ENCODE data around the gene DDTL. TPM values are rescaled to one million over a fixed set of nuclear protein-coding genes. Genes with fewer than 3 reads are reported as not detected.
"Not testable (repeated sequence)": the region's sequence is repeated elsewhere in the genome, so short reads cannot be mapped to it uniquely, and the experiment has no call there.

Gene DDTL
- total and polyA plus RNA-seq, 4 donors: 6.3 to 18.7 (median 8.2) TPM

DNA sequence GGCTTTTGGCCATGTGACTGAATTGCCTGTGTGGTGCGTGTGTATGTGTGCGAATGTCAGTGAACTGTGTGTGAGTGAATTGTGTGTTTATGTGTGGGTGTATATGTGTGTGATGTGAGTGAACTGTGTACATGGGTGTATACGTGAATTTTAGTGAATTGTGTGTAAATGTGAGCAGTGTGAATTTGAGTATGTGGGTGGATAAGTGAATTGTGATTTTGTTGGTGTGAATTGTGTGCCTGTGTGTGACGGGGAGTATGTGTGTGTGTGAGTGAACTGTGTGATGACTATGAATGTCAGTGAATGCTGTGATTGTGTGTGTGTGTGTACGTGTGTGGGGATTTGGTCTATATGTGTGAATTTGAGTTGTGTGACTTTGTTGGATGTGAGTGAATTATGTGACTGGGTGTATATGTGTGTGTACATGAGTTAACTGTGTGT, 3.5 kb downstream of the DDTL start:
- no peak for DNase-seq (ENCODE audit: low spot score)
- 72% methylated on average over 5 of the region's 5 CpGs for WGBS
- H3K4me1 ChIP-seq (ENCODE audit: control insufficient read depth in 4 of 4, insufficient read depth in 4 of 4, low read length in 3 of 4): peaks cover 3 to 18% (median 9%) of the 10 kb centered on the region in 4 donors
- peaks cover 8 to 22% (median 15%) of the 10 kb centered on the region in 4 donors for H3K36me3 ChIP-seq (ENCODE audit: control insufficient read depth in 4 of 4, insufficient read depth in 3 of 4, low read depth in 1 of 4, low read length in 3 of 4)
- H3K27me3 ChIP-seq (ENCODE audit: control insufficient read depth in 4 of 4, insufficient read depth in 4 of 4, low read length in 3 of 4): no peaks in the 10 kb centered on the region
- no peak for TF ChIP-seq GABPA (IDR thresholded peaks at IDR 0.05 in 1 of 2, conservative IDR thresholded peaks at IDR 0.05 in 1 of 2)
- H3K9ac ChIP-seq (ENCODE audit: low read depth in 1 of 2, low read length in 2 of 2): no peak overlapping the region
- peak overlapping the region; percentile 6 to 55 for H3K27ac ChIP-seq (ENCODE audit: low read depth in 1 of 2, low read length in 2 of 2)
- no peak overlapping the region for H3K4me3 ChIP-seq (ENCODE audit: low read depth in 1 of 3, low read length in 3 of 3)
- no peaks in the 10 kb centered on the region for H3K9me3 ChIP-seq (ENCODE audit: control insufficient read depth in 4 of 4, low read length in 3 of 4)

DNA sequence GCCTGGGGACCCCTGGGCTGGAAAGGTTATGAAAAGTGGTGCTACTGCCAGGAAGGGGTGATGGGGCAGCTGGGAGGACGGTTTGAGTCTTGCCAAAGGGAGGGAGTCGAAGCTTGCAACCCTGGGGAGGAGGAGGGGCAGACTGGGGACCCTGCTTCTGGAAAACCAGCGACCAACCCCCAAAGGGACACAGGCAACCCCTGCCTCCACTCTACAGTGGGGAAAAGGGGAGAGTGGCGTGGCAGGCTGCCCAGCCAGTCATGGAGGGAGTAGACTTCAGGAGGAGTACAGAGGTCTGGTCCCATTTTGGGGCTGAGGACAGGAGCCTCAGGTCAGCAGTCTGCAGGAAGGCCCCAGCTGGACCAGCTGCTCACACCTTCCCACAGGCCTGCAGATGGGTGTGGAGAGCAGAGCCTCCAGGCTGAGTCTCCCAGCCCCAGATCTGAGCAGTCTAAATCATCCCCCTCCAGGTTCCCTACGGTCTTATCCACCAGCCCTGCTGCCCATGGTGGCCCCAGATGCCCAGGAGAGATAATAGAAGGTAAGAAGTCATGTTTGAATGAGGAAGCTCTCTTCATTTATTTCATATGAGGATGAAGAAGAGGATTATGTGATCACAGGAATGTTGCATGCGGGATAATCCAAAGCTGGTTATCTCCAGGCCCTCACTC, 4.3 kb downstream of the DDTL start:
- 56% methylated on average over 6 of the region's 6 CpGs for WGBS
- no peak overlapping the region for H3K4me3 ChIP-seq (ENCODE audit: low read depth in 1 of 3, low read length in 3 of 3)
- H3K9ac ChIP-seq (ENCODE audit: low read depth in 1 of 2, low read length in 2 of 2): no peak overlapping the region
- H3K36me3 ChIP-seq (ENCODE audit: control insufficient read depth in 4 of 4, insufficient read depth in 3 of 4, low read depth in 1 of 4, low read length in 3 of 4): peaks cover 8 to 22% (median 15%) of the 10 kb centered on the region in 4 donors
- TF ChIP-seq HNF4G (IDR thresholded peaks at IDR 0.05) (no peak), RXRA (IDR thresholded peaks at IDR 0.05) (peak in 1 of 2 donors; percentile 5), SP1 (IDR thresholded peaks at IDR 0.05) (peak; percentile 33), JUND (IDR thresholded peaks at IDR 0.05) (peak in 1 of 2 donors; percentile 11)
- no peaks in the 10 kb centered on the region for H3K9me3 ChIP-seq (ENCODE audit: control insufficient read depth in 4 of 4, low read length in 3 of 4)
- H3K27me3 ChIP-seq (ENCODE audit: control insufficient read depth in 4 of 4, insufficient read depth in 4 of 4, low read length in 3 of 4): no peaks in the 10 kb centered on the region
- peak; percentile 42 for DNase-seq (ENCODE audit: low spot score)
- H3K27ac ChIP-seq (ENCODE audit: low read depth in 1 of 2, low read length in 2 of 2): peak overlapping the region; percentile 6 to 55
- peaks cover 3 to 18% (median 9%) of the 10 kb centered on the region in 4 donors for H3K4me1 ChIP-seq (ENCODE audit: control insufficient read depth in 4 of 4, insufficient read depth in 4 of 4, low read length in 3 of 4)

DNA sequence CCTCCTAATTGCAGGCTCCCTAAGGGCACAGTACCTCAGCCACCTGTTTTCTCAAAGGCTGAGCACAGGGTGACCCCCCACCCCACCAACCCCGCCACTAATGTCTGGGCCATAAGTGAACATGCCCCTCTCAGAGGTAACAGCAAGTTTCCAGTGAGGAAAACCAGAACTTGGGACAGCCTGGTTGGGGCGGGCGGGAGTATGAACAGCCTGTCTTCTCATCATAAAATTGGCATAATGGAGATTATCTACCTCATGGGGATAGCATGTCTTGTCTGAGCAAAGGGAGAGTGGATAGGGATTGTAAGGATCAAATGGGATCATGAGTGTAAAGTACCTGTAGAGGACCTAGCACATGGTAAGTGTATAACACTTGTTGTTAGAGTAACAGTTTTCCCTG, 5.2 kb downstream of the DDTL start:
- H3K27me3 ChIP-seq (ENCODE audit: control insufficient read depth in 4 of 4, insufficient read depth in 4 of 4, low read length in 3 of 4); DNase-seq (ENCODE audit: low spot score); H3K9ac ChIP-seq (ENCODE audit: low read depth in 1 of 2, low read length in 2 of 2); H3K4me3 ChIP-seq (ENCODE audit: low read depth in 1 of 3, low read length in 3 of 3); H3K9me3 ChIP-seq (ENCODE audit: control insufficient read depth in 4 of 4, low read length in 3 of 4): not testable (repeated sequence)
- H3K36me3 ChIP-seq (ENCODE audit: control insufficient read depth in 4 of 4, insufficient read depth in 3 of 4, low read depth in 1 of 4, low read length in 3 of 4): peaks cover 8 to 22% (median 15%) of the 10 kb centered on the region in 4 donors
- H3K27ac ChIP-seq (ENCODE audit: low read depth in 1 of 2, low read length in 2 of 2): peak overlapping the region; percentile 17 to 55
- H3K4me1 ChIP-seq (ENCODE audit: control insufficient read depth in 4 of 4, insufficient read depth in 4 of 4, low read length in 3 of 4): peaks cover 3 to 18% (median 9%) of the 10 kb centered on the region in 4 donors
- 94% methylated on average over 3 of the region's 3 CpGs for whole genome bisulfite sequencing

GRCh38 chr22:23974345-23974744, 7.7 kb downstream of the DDTL start, which contains the start of gene DDT:
DDT (minus strand) TSS chr22:23974441; CDS start chr22:23974414, 27 bp downstream.
- not testable (repeated sequence) for H3K4me3 ChIP-seq (ENCODE audit: low read depth in 1 of 3, low read length in 3 of 3); DNase-seq (ENCODE audit: low spot score); H3K27ac ChIP-seq (ENCODE audit: low read depth in 1 of 2, low read length in 2 of 2); H3K27me3 ChIP-seq (ENCODE audit: control insufficient read depth in 4 of 4, insufficient read depth in 4 of 4, low read length in 3 of 4); H3K9ac ChIP-seq (ENCODE audit: low read depth in 1 of 2, low read length in 2 of 2); H3K9me3 ChIP-seq (ENCODE audit: control insufficient read depth in 4 of 4, low read length in 3 of 4)
- WGBS: no CpG with 5 or more reads among the region's 29 CpGs
- H3K36me3 ChIP-seq (ENCODE audit: control insufficient read depth in 4 of 4, insufficient read depth in 3 of 4, low read depth in 1 of 4, low read length in 3 of 4): peaks cover 8 to 20% (median 15%) of the 10 kb centered on the region in 4 donors
- peaks cover 1 to 18% (median 7%) of the 10 kb centered on the region in 4 donors for H3K4me1 ChIP-seq (ENCODE audit: control insufficient read depth in 4 of 4, insufficient read depth in 4 of 4, low read length in 3 of 4)

GRCh38 chr22:23974836-23975352, 8.2 kb downstream of the DDTL start:
- Histone ChIP-seq H3K4me1 (ENCODE audit: control insufficient read depth in 4 of 4, insufficient read depth in 4 of 4, low read length in 3 of 4) (peaks cover 0 to 15% (median 3%) of the 10 kb centered on the region in 4 donors), H3K36me3 (ENCODE audit: control insufficient read depth in 4 of 4, insufficient read depth in 3 of 4, low read depth in 1 of 4, low read length in 3 of 4) (peaks cover 8 to 16% (median 13%) of the 10 kb centered on the region in 4 donors)
- not testable (repeated sequence) for H3K27ac ChIP-seq (ENCODE audit: low read depth in 1 of 2, low read length in 2 of 2); DNase-seq (ENCODE audit: low spot score); H3K9ac ChIP-seq (ENCODE audit: low read depth in 1 of 2, low read length in 2 of 2); H3K27me3 ChIP-seq (ENCODE audit: control insufficient read depth in 4 of 4, insufficient read depth in 4 of 4, low read length in 3 of 4); H3K4me3 ChIP-seq (ENCODE audit: low read depth in 1 of 3, low read length in 3 of 3); H3K9me3 ChIP-seq (ENCODE audit: control insufficient read depth in 4 of 4, low read length in 3 of 4)
- WGBS: 7% methylated on average over 8 of the region's 27 CpGs

- DNase-seq (ENCODE audit: low spot score); H3K9me3 ChIP-seq (ENCODE audit: control insufficient read depth in 4 of 4, low read length in 3 of 4); H3K36me3 ChIP-seq (ENCODE audit: control insufficient read depth in 4 of 4, insufficient read depth in 3 of 4, low read depth in 1 of 4, low read length in 3 of 4): not testable (repeated sequence)
Measured at GRCh38 chr22:23977304-23977703, 10.6 kb downstream of the DDTL start.

GRCh38 chr22:23979557-23980240, 13.0 kb downstream of the DDTL start, which contains the start of gene GSTT2:
GSTT2 (plus strand) TSS chr22:23980134.
- H3K4me1 ChIP-seq (ENCODE audit: control insufficient read depth in 4 of 4, insufficient read depth in 4 of 4, low read length in 3 of 4); H3K4me3 ChIP-seq (ENCODE audit: low read depth in 1 of 3, low read length in 3 of 3): not testable (repeated sequence)
- no CpG with 5 or more reads among the region's 41 CpGs for WGBS

More at GRCh38 chr22:23977304-23977703, 10.6 kb downstream of the DDTL start:
- not testable (repeated sequence) for H3K4me3 ChIP-seq (ENCODE audit: low read depth in 1 of 3, low read length in 3 of 3); H3K27me3 ChIP-seq (ENCODE audit: control insufficient read depth in 4 of 4, insufficient read depth in 4 of 4, low read length in 3 of 4); H3K9ac ChIP-seq (ENCODE audit: low read depth in 1 of 2, low read length in 2 of 2); H3K27ac ChIP-seq (ENCODE audit: low read depth in 1 of 2, low read length in 2 of 2); H3K4me1 ChIP-seq (ENCODE audit: control insufficient read depth in 4 of 4, insufficient read depth in 4 of 4, low read length in 3 of 4)
- WGBS: 89% methylated on average over 7 of the region's 12 CpGs

More at GRCh38 chr22:23979557-23980240, 13.0 kb downstream of the DDTL start, which contains the start of gene GSTT2:
- not testable (repeated sequence) for H3K27ac ChIP-seq (ENCODE audit: low read depth in 1 of 2, low read length in 2 of 2); DNase-seq (ENCODE audit: low spot score); H3K36me3 ChIP-seq (ENCODE audit: control insufficient read depth in 4 of 4, insufficient read depth in 3 of 4, low read depth in 1 of 4, low read length in 3 of 4); H3K27me3 ChIP-seq (ENCODE audit: control insufficient read depth in 4 of 4, insufficient read depth in 4 of 4, low read length in 3 of 4); H3K9me3 ChIP-seq (ENCODE audit: control insufficient read depth in 4 of 4, low read length in 3 of 4); H3K9ac ChIP-seq (ENCODE audit: low read depth in 1 of 2, low read length in 2 of 2)

Measured in liver (tissue), 9 donors.